ENCODE measurements around the gene ALDH3A1.

GRCh38 chr17:19766016-19766415 is 17.9 kb upstream of the ALDH3A1 start:
- TF ChIP-seq EP300 (IDR thresholded peaks at IDR 0.05) (no peak), POLR2A (IDR thresholded peaks at IDR 0.05) (no peak), POLR2AphosphoS5 (IDR thresholded peaks at IDR 0.05) (no peak)

Data from suprapubic skin (tissue), 4 donors.